ENCODE measurements around the gene IGFLR1. TPM values are rescaled to one million over a fixed set of nuclear protein-coding genes. Genes with fewer than 3 reads are reported as not detected.
"Not testable (repeated sequence)": the region's sequence is repeated elsewhere in the genome, so short reads cannot be mapped to it uniquely, and the experiment has no call there.

Gene IGFLR1
- total RNA-seq, 1 donor from 2014 or later: 138 TPM

GRCh38 chr19:35710784-35711723 lies 31.2 kb downstream of the IGFLR1 start:
- Mint-ChIP-seq H3K27ac (peak overlapping the region; percentile 100), H3K36me3 (ENCODE audit: low read depth) (peaks cover 34% of the 10 kb centered on the region), H3K27me3 (ENCODE audit: low read depth) (no peaks in the 10 kb centered on the region), H3K9me3 (peaks cover 3% of the 10 kb centered on the region), H3K4me3 (ENCODE audit: low read depth) (peak overlapping the region; percentile 66), H3K4me1 (ENCODE audit: low read depth) (peaks cover 40% of the 10 kb centered on the region)
- peak; percentile 71 for DNase-seq (ENCODE audit: low spot score)
- intact Hi-C loops (cut with micrococcal nuclease): loop anchor here (1.0 to 5.0 kb wide), 3 partner anchors 9 to 164 kb away; partner anchors contain the start of gene TMEM147

GRCh38 chr19:35708391-35708790 lies 33.9 kb downstream of the IGFLR1 start:
- no peaks in the 10 kb centered on the region for H3K27me3 Mint-ChIP-seq (ENCODE audit: low read depth)
- H3K36me3 Mint-ChIP-seq (ENCODE audit: low read depth): peaks cover 7% of the 10 kb centered on the region
- intact Hi-C loops (cut with micrococcal nuclease): no loop called here
- H3K9me3 Mint-ChIP-seq: peaks cover 3% of the 10 kb centered on the region
- DNase-seq (ENCODE audit: low spot score): no peak
- H3K27ac Mint-ChIP-seq: no peak overlapping the region
- H3K4me1 Mint-ChIP-seq (ENCODE audit: low read depth): peaks cover 26% of the 10 kb centered on the region
- H3K4me3 Mint-ChIP-seq (ENCODE audit: low read depth): no peak overlapping the region

GRCh38 chr19:35704218-35704617 lies 38.0 kb downstream of the IGFLR1 start, which contains the start of gene ZBTB32:
Gene ZBTB32, plus strand, starts transcription at chr19:35704558. Its CDS starts 10,069 bp downstream, at chr19:35714627.
- peaks cover 9% of the 10 kb centered on the region for H3K4me1 Mint-ChIP-seq (ENCODE audit: low read depth)
- H3K27ac Mint-ChIP-seq: no peak within 1 kb of the TSS
- no peak for DNase-seq (ENCODE audit: low spot score)
- H3K4me3 Mint-ChIP-seq (ENCODE audit: low read depth): no peak within 1 kb of the TSS
- no peaks in the 10 kb centered on the region for H3K27me3 Mint-ChIP-seq (ENCODE audit: low read depth)
- H3K9me3 Mint-ChIP-seq: no peaks in the 10 kb centered on the region
- intact Hi-C loops (cut with micrococcal nuclease): no loop called here
- H3K36me3 Mint-ChIP-seq (ENCODE audit: low read depth): peaks cover 3% of the 10 kb centered on the region

GRCh38 chr19:35703343-35703742 lies 38.9 kb downstream of the IGFLR1 start:
- intact Hi-C loops (cut with micrococcal nuclease): loop anchor here (2.0 kb wide), 1 partner anchor 13 kb away; no protein-coding TSS in a partner anchor

GRCh38 chr19:35702223-35703012 lies 39.8 kb downstream of the IGFLR1 start:
- peak overlapping the region; percentile 91 for H3K4me3 Mint-ChIP-seq (ENCODE audit: low read depth)
- H3K27ac Mint-ChIP-seq: peak overlapping the region; percentile 91
- intact Hi-C loops (cut with micrococcal nuclease): loop anchor here (1.0 to 2.0 kb wide), 3 partner anchors 9 to 42 kb away; no protein-coding TSS in a partner anchor
- H3K27me3 Mint-ChIP-seq (ENCODE audit: low read depth): no peaks in the 10 kb centered on the region
- DNase-seq (ENCODE audit: low spot score): peak; percentile 93
- H3K4me1 Mint-ChIP-seq (ENCODE audit: low read depth): peaks cover 11% of the 10 kb centered on the region
- no peaks in the 10 kb centered on the region for H3K9me3 Mint-ChIP-seq
- H3K36me3 Mint-ChIP-seq (ENCODE audit: low read depth): no peaks in the 10 kb centered on the region

More at GRCh38 chr19:35703343-35703742, 38.9 kb downstream of the IGFLR1 start:
- peaks cover 10% of the 10 kb centered on the region for H3K4me1 Mint-ChIP-seq (ENCODE audit: low read depth)
- H3K36me3 Mint-ChIP-seq (ENCODE audit: low read depth): peaks cover under 1% of the 10 kb centered on the region
- H3K9me3 Mint-ChIP-seq: no peaks in the 10 kb centered on the region
- H3K4me3 Mint-ChIP-seq (ENCODE audit: low read depth): no peak overlapping the region
- H3K27me3 Mint-ChIP-seq (ENCODE audit: low read depth): no peaks in the 10 kb centered on the region
- no peak for DNase-seq (ENCODE audit: low spot score)
- no peak overlapping the region for H3K27ac Mint-ChIP-seq

- no peak for DNase-seq (ENCODE audit: low spot score)
- Mint-ChIP-seq H3K4me1 (ENCODE audit: low read depth) (peaks cover 17% of the 10 kb centered on the region), H3K9me3 (no peaks in the 10 kb centered on the region), H3K36me3 (ENCODE audit: low read depth) (no peaks in the 10 kb centered on the region), H3K4me3 (ENCODE audit: low read depth) (no peak overlapping the region), H3K27ac (no peak overlapping the region), H3K27me3 (ENCODE audit: low read depth) (no peaks in the 10 kb centered on the region)
- intact Hi-C loops (cut with micrococcal nuclease): loop anchor here (10.0 kb wide), 1 partner anchor 142 kb away; no protein-coding TSS in a partner anchor
Observed at GRCh38 chr19:35696835-35697234, 45.4 kb downstream of the IGFLR1 start.

GRCh38 chr19:35695895-35696422 lies 46.3 kb downstream of the IGFLR1 start:
- Mint-ChIP-seq H3K4me3 (ENCODE audit: low read depth) (no peak overlapping the region), H3K4me1 (ENCODE audit: low read depth) (peaks cover 17% of the 10 kb centered on the region), H3K27me3 (ENCODE audit: low read depth) (no peaks in the 10 kb centered on the region), H3K9me3 (no peaks in the 10 kb centered on the region), H3K36me3 (ENCODE audit: low read depth) (no peaks in the 10 kb centered on the region), H3K27ac (peak overlapping the region; percentile 12)
- no peak for DNase-seq (ENCODE audit: low spot score)
- intact Hi-C loops (cut with micrococcal nuclease): loop anchor here (2.0 to 10.0 kb wide), 2 partner anchors 45 to 141 kb away; no protein-coding TSS in a partner anchor

GRCh38 chr19:35693835-35694599 lies 48.2 kb downstream of the IGFLR1 start:
- DNase-seq (ENCODE audit: low spot score): peak; percentile 85
- Mint-ChIP-seq H3K27me3 (ENCODE audit: low read depth) (no peaks in the 10 kb centered on the region), H3K4me3 (ENCODE audit: low read depth) (no peak overlapping the region), H3K9me3 (no peaks in the 10 kb centered on the region), H3K27ac (peak overlapping the region; percentile 35), H3K4me1 (ENCODE audit: low read depth) (peaks cover 13% of the 10 kb centered on the region), H3K36me3 (ENCODE audit: low read depth) (no peaks in the 10 kb centered on the region)
- intact Hi-C loops (cut with micrococcal nuclease): loop anchor here (1.0 to 10.0 kb wide), 5 partner anchors 23 to 237 kb away; no protein-coding TSS in a partner anchor

- Mint-ChIP-seq H3K4me1 (ENCODE audit: low read depth) (peaks cover 13% of the 10 kb centered on the region), H3K9me3 (no peaks in the 10 kb centered on the region), H3K36me3 (ENCODE audit: low read depth) (no peaks in the 10 kb centered on the region), H3K27me3 (ENCODE audit: low read depth) (no peaks in the 10 kb centered on the region), H3K27ac (no peak overlapping the region), H3K4me3 (ENCODE audit: low read depth) (no peak overlapping the region)
- intact Hi-C loops (cut with micrococcal nuclease): loop anchor here (1.0 to 10.0 kb wide), 3 partner anchors 127 to 238 kb away; no protein-coding TSS in a partner anchor
- DNase-seq (ENCODE audit: low spot score): no peak
Observed at GRCh38 chr19:35693422-35693821, 48.8 kb downstream of the IGFLR1 start.

GRCh38 chr19:35692010-35692409 lies 50.2 kb downstream of the IGFLR1 start:
- Mint-ChIP-seq H3K27me3 (ENCODE audit: low read depth) (no peaks in the 10 kb centered on the region), H3K27ac (no peak overlapping the region), H3K4me1 (ENCODE audit: low read depth) (peaks cover 11% of the 10 kb centered on the region), H3K9me3 (no peaks in the 10 kb centered on the region), H3K4me3 (ENCODE audit: low read depth) (no peak overlapping the region), H3K36me3 (ENCODE audit: low read depth) (no peaks in the 10 kb centered on the region)
- no peak for DNase-seq (ENCODE audit: low spot score)
- intact Hi-C loops (cut with micrococcal nuclease): loop anchor here (10.0 kb wide), 1 partner anchor 137 kb away; no protein-coding TSS in a partner anchor

GRCh38 chr19:35691106-35691505 lies 51.1 kb downstream of the IGFLR1 start:
- H3K4me3 Mint-ChIP-seq (ENCODE audit: low read depth); H3K36me3 Mint-ChIP-seq (ENCODE audit: low read depth); DNase-seq (ENCODE audit: low spot score); H3K4me1 Mint-ChIP-seq (ENCODE audit: low read depth); H3K27ac Mint-ChIP-seq; H3K27me3 Mint-ChIP-seq (ENCODE audit: low read depth); H3K9me3 Mint-ChIP-seq: not testable (repeated sequence)
- intact Hi-C loops (cut with micrococcal nuclease): loop anchor here (10.0 kb wide), 1 partner anchor 136 kb away; no protein-coding TSS in a partner anchor
